HepG2 (cell line): ENCODE measurements around the gene WWC2. TPM values are rescaled to one million over a fixed set of nuclear protein-coding genes. Genes with fewer than 3 reads are reported as not detected.
A peak's percentile ranks its signal among the peaks of the same experiment; 100 is the strongest.

Experiments
- DNMT1 ChIP-seq: sonication (generic); formaldehyde crosslinking; IDR thresholded peaks from 2 replicates; pipeline ENCODE4 v1.5.1; 2020; ENCODE audit warnings: mild to moderate bottlenecking, missing genetic modification reagents
- ELF3 ChIP-seq: IDR thresholded peaks from 2 replicates; pipeline ENCODE4 v1.6.1; 2016; ENCODE audit warnings: missing genetic modification reagents, missing compliant biosample characterization
- FOXO4 ChIP-seq: sonication (generic); formaldehyde crosslinking; conservative IDR thresholded peaks from 2 replicates; pipeline ENCODE4 v1.8.1; 2023; ENCODE audit warnings: missing genetic modification reagents
- HNF4A ChIP-seq: sonication (generic); formaldehyde crosslinking; IDR thresholded peaks from 2 replicates; pipeline ENCODE4 v1.4.0; 2020; ENCODE audit warnings: missing genetic modification reagents
- MED8 ChIP-seq: sonication (generic); formaldehyde crosslinking; IDR thresholded peaks from 2 replicates; pipeline ENCODE4 v1.8.1; 2023; ENCODE audit warnings: mild to moderate bottlenecking, missing genetic modification reagents; ENCODE audit not compliant: insufficient replicate concordance
- NFAT5 ChIP-seq: sonication (generic); formaldehyde crosslinking; IDR thresholded peaks from 2 replicates; pipeline ENCODE4 v1.4.0; 2020; ENCODE audit warnings: missing genetic modification reagents
- NR2F1 ChIP-seq, 2 experiments: fragments of 450-650 bp in 1 of 2; formaldehyde crosslinking in 1 of 2; IDR thresholded peaks; 2 replicates each; pipeline versions ENCODE4 v1.5.0 to v1.6.1; 2016 to 2020; ENCODE audit warnings: mild to moderate bottlenecking in 1 of 2, missing compliant biosample characterization in 1 of 2, missing genetic modification reagents in 1 of 2, moderate library complexity in 1 of 2
- POGZ ChIP-seq: sonication (generic); formaldehyde crosslinking; IDR thresholded peaks from 2 replicates; pipeline ENCODE4 v1.4.0; 2020; ENCODE audit warnings: mild to moderate bottlenecking, missing genetic modification reagents
- RORA ChIP-seq: sonication (generic); formaldehyde crosslinking; IDR thresholded peaks from 2 replicates; pipeline ENCODE4 v1.5.0; 2020; ENCODE audit warnings: mild to moderate bottlenecking, missing genetic modification reagents, moderate library complexity
- TEAD2 ChIP-seq: sonication (generic); formaldehyde crosslinking; IDR thresholded peaks from 2 replicates; pipeline ENCODE4 v1.9.0; 2021; ENCODE audit warnings: missing genetic modification reagents
- XRCC5 ChIP-seq: fragments of 200-400 bp; formaldehyde crosslinking; optimal IDR thresholded peaks from 2 replicates; pipeline ENCODE3; 2017; ENCODE audit warnings: mild to moderate bottlenecking, low read length
- ZBTB1 ChIP-seq: sonication (generic); formaldehyde crosslinking; IDR thresholded peaks from 2 replicates; pipeline ENCODE4 v1.4.0; 2020; ENCODE audit warnings: missing genetic modification reagents, borderline replicate concordance
- ZBTB38 ChIP-seq: sonication (generic); formaldehyde crosslinking; IDR thresholded peaks from 2 replicates; pipeline ENCODE4 v1.5.1; 2020; ENCODE audit warnings: mild to moderate bottlenecking, missing genetic modification reagents
- ZFP36 ChIP-seq: fragments of 150-350 bp; IDR thresholded peaks from 2 replicates; pipeline ENCODE4 v1.6.1; 2018; ENCODE audit warnings: borderline replicate concordance, low read length, low read depth; ENCODE audit not compliant: partially characterized antibody
- ZFX ChIP-seq: sonication (generic); formaldehyde crosslinking; IDR thresholded peaks from 2 replicates; pipeline ENCODE4 v1.4.0; 2020; ENCODE audit warnings: mild to moderate bottlenecking, low read depth, missing genetic modification reagents, moderate library complexity
- ZNF468 ChIP-seq: sonication (generic); formaldehyde crosslinking; IDR thresholded peaks from 2 replicates; pipeline ENCODE4 v1.8.0; 2022; ENCODE audit warnings: mild to moderate bottlenecking, moderate library complexity, missing genetic modification reagents
- polyA plus RNA-seq, 8 experiments: library from polyadenylated mRNA; depleted of rRNA in 3 of 8; stranded (reverse) in 7 of 8; unstranded in 1 of 8; fragments of >200 nt; fragmentation: Illumina TruSeq in 4 of 8; extraction: Trizol in 4 of 8; gene quantifications; 2 replicates each; pipeline versions ENCODE4 v1.2.1 to v1.2.3, GENCODE V29; 2011 to 2016; ENCODE audit warnings: low read depth in 4 of 8, missing spikeins in 1 of 8, mixed read lengths in 1 of 8; ENCODE audit not compliant: insufficient read depth in 1 of 8
- total RNA-seq, 5 experiments: library from RNA; depleted of rRNA; stranded (reverse); fragments of >200 nt; fragmentation: Illumina TruSeq; extraction: Trizol; gene quantifications; 2 replicates each; pipeline ENCODE4 v1.2.3, GENCODE V29; 2016; ENCODE audit warnings: low read depth in 1 of 5
- TF ChIP-seq, protein P1 (sequence below): IDR thresholded peaks from 2 replicates; pipeline ENCODE4 v1.6.1; 2016; ENCODE audit warnings: control low read depth
- TF ChIP-seq, protein P2 (sequence below): IDR thresholded peaks from 2 replicates; pipeline ENCODE4 v1.6.1; 2016; ENCODE audit warnings: missing compliant biosample characterization, missing genetic modification reagents, borderline replicate concordance
- TF ChIP-seq, protein P3 (sequence below): sonication (generic); formaldehyde crosslinking; IDR thresholded peaks from 2 replicates; pipeline ENCODE4 v1.8.1; 2023; ENCODE audit warnings: mild to moderate bottlenecking, moderate library complexity, missing genetic modification reagents

Gene WWC2
- total and polyA plus RNA-seq, 2 of the 13 experiments (the other 11 are each of a cell fraction or from before 2014, with no cell fraction given), result 40.0 to 50.1 TPM

DNA sequence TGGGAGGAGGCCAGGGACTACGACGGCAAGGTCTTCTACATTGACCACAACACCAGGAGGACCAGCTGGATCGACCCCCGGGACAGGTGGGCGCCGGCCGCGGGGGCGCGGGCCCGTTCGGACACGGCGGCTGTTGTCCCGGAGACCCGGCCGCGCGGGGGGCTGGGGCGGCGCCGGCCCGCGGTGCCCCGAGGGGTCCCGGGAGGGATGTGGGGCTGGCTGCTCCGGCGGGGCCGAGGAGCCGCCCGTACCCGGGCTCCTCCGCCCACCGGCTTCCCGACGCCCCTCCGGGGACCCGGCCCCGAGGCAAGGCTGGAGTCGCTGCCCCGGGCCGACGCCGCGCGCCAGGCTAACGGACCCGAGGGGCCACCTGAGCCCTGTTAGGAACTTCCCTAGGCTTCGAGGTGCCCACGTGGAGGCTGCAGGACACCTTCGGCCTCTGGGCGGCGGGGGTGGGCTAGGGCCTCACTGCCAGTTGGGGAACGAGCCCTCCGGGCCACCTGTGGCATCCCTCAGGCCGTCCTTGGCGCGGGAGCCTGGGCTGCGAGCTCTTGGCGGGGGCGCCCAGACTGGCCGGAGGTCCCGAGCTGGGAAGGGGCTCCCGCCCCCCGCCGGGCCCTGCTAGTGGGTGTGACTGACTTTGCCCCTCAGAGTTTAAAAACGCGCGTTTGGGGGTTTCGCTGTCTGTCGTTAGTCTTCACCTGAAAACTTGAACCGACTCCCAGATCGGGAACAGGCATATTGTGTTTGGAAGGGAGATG is 660 bp downstream of the WWC2 start (continued):
- TF ChIP-seq, protein P1, sequence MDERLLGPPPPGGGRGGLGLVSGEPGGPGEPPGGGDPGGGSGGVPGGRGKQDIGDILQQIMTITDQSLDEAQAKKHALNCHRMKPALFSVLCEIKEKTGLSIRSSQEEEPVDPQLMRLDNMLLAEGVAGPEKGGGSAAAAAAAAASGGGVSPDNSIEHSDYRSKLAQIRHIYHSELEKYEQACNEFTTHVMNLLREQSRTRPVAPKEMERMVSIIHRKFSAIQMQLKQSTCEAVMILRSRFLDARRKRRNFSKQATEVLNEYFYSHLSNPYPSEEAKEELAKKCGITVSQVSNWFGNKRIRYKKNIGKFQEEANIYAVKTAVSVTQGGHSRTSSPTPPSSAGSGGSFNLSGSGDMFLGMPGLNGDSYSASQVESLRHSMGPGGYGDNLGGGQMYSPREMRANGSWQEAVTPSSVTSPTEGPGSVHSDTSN (CRISPR knock-in tag), result no peak
- TF ChIP-seq ZFX (CRISPR knock-in tag) (peak; percentile 45), ZNF468 (no peak), HNF4A (CRISPR knock-in tag) (peak; percentile 23; the same call in 1 of the 2 replicates), POGZ (no peak), ZBTB38 (CRISPR knock-in tag) (no peak; the same call in 1 of the 2 replicates), TEAD2 (CRISPR knock-in tag) (no peak), ELF3 (CRISPR knock-in tag) (no peak), NR2F1 (CRISPR knock-in tag; IDR thresholded peaks at IDR 0.05) (no peak), XRCC5 (no peak), ZFP36 (no peak), ZBTB1 (no peak), MED8 (CRISPR knock-in tag) (no peak), RORA (CRISPR knock-in tag) (no peak), DNMT1 (CRISPR knock-in tag) (no peak), NFAT5 (CRISPR knock-in tag) (no peak), FOXO4 (CRISPR knock-in tag) (no peak)
- TF ChIP-seq, protein P2, sequence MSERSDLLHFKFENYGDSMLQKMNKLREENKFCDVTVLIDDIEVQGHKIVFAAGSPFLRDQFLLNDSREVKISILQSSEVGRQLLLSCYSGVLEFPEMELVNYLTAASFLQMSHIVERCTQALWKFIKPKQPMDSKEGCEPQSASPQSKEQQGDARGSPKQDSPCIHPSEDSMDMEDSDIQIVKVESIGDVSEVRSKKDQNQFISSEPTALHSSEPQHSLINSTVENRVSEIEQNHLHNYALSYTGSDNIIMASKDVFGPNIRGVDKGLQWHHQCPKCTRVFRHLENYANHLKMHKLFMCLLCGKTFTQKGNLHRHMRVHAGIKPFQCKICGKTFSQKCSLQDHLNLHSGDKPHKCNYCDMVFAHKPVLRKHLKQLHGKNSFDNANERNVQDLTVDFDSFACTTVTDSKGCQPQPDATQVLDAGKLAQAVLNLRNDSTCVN (CRISPR knock-in tag), result no peak
- TF ChIP-seq, protein P3, sequence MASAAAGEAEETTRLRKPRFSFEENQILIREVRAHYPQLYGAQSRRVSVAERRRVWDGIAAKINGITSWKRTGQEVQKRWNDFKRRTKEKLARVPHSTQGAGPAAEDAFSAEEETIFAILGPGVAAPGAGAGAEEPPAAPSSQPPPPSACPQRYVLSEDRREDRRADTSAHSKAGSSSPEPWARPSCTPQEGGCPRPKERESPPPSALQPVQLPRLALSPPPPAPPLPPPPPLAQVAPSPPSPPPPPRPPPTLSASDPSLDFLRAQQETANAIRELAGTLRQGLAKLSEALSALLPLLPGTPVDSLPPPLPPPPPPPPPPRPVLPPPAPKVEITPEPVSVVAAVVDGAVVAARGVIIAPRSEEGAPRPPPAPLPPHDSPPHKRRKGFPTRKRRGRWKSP (CRISPR knock-in tag), result 0 out of 2 replicates have a peak, but pooled peaks have one; percentile 50
